ENCODE data around the gene GMFB.

Gene GMFB

GRCh38 chr14:54512393-54512792, 23.6 kb upstream of the GMFB start:
- no peak for TF ChIP-seq CTCF (IDR thresholded peaks at IDR 0.05; ENCODE audit: low read depth, low read length)
- no peak overlapping the region for H3K4me3 ChIP-seq (replicated peaks in 1 of 2; ENCODE audit: low read depth in 2 of 2, low read length in 2 of 2)
- DNase-seq (ENCODE audit: low read depth in 2 of 2): no peak

- TF ChIP-seq CTCF (IDR thresholded peaks at IDR 0.05; ENCODE audit: low read depth, low read length): peak; percentile 22
- H3K4me3 ChIP-seq (replicated peaks in 1 of 2; ENCODE audit: low read depth in 2 of 2, low read length in 2 of 2): peak within 1 kb of the TSS; percentile 87 to 89
- DNase-seq (ENCODE audit: low read depth in 2 of 2): peak; percentile 99
These were observed 21.0 kb upstream of the GMFB start, which contains the start of gene CGRRF1 for GRCh38 chr14:54509546-54510501. CGRRF1 (plus strand) TSS chr14:54509906; CDS start chr14:54509960, 54 bp downstream.

GRCh38 chr14:54503486-54503885, 14.7 kb upstream of the GMFB start:
- H3K4me3 ChIP-seq (replicated peaks in 1 of 2; ENCODE audit: low read depth in 2 of 2, low read length in 2 of 2): no peak overlapping the region
- peak; percentile 68 to 71 for DNase-seq (ENCODE audit: low read depth in 2 of 2)
- peak; percentile 46 for TF ChIP-seq CTCF (IDR thresholded peaks at IDR 0.05; ENCODE audit: low read depth, low read length)

GRCh38 chr14:54502602-54503001, 13.8 kb upstream of the GMFB start:
- TF ChIP-seq CTCF (IDR thresholded peaks at IDR 0.05; ENCODE audit: low read depth, low read length): no peak
- H3K4me3 ChIP-seq (replicated peaks in 1 of 2; ENCODE audit: low read depth in 2 of 2, low read length in 2 of 2): no peak overlapping the region
- DNase-seq (ENCODE audit: low read depth in 2 of 2): peak in 1 of 2 donors; percentile 33

GRCh38 chr14:54501480-54501879, 12.7 kb upstream of the GMFB start:
- TF ChIP-seq CTCF (IDR thresholded peaks at IDR 0.05; ENCODE audit: low read depth, low read length): no peak
- DNase-seq (ENCODE audit: low read depth in 2 of 2): no peak
- H3K4me3 ChIP-seq (replicated peaks in 1 of 2; ENCODE audit: low read depth in 2 of 2, low read length in 2 of 2): no peak overlapping the region

- DNase-seq (ENCODE audit: low read depth in 2 of 2): no peak
- no peak overlapping the region for H3K4me3 ChIP-seq (replicated peaks in 1 of 2; ENCODE audit: low read depth in 2 of 2, low read length in 2 of 2)
- TF ChIP-seq CTCF (IDR thresholded peaks at IDR 0.05; ENCODE audit: low read depth, low read length): no peak
These were observed 12.0 kb upstream of the GMFB start for GRCh38 chr14:54500744-54501143.

Data from cardiac fibroblast (primary cell).